Mucosa of descending colon (tissue), 3 donors: ENCODE data around the gene OR2AG1. TPM values are rescaled to one million over a fixed set of nuclear protein-coding genes. Genes with fewer than 3 reads are reported as not detected.

Experiments used
- ATAC-seq: fragments of 200-7000 bp; cut with Tn5 transposase; one replicate; pipeline ENCODE4 v1.9.1; 2020; ENCODE audit warnings: mild to moderate bottlenecking, moderate library complexity
- DNase-seq, 3 donors: peaks; one replicate each; pipeline ENCODE4 v3.0.0-alpha.2; 2020
- H3K36me3 ChIP-seq: fragments of 200-600 bp; one replicate; pipeline ENCODE4 v1.8.0; 2021; ENCODE audit warnings: low read depth, mild to moderate bottlenecking
- H3K4me1 ChIP-seq: fragments of 200-600 bp; one replicate; pipeline ENCODE4 v1.8.0; 2021; ENCODE audit warnings: low read depth, mild to moderate bottlenecking
- H3K4me3 ChIP-seq: fragments of 200-600 bp; one replicate; pipeline ENCODE4 v1.8.0; 2021; ENCODE audit warnings: mild to moderate bottlenecking
- H3K9me3 ChIP-seq: fragments of 200-600 bp; one replicate; pipeline ENCODE4 v1.8.0; 2021; ENCODE audit warnings: mild to moderate bottlenecking
- CTCF ChIP-seq: fragments of 200-600 bp; IDR thresholded peaks from one replicate; pipeline ENCODE4 v1.8.0; 2022; ENCODE audit warnings: antibody characterized with exemption, mild to moderate bottlenecking
- intact Hi-C, 2 donors: fragments of 100-400 bp; cut with DNase I in 1 of 2; cut with micrococcal nuclease in 1 of 2; formaldehyde crosslinking; loops; one replicate each; pipeline versions ENCODE4 v1.11.0 to v1.11.1; 2022; cut with DNase I, micrococcal nuclease
- total RNA-seq, 3 donors: library from RNA; stranded (reverse); fragmentation: NEBNext Ultra II Directional in 2 of 3; extraction: Animal tissue kit (Norgen Biotek cat#: 25700) in 2 of 3; gene quantifications; one replicate each; pipeline versions ENCODE4 v1.2.1 to v1.2.4, GENCODE V29; 2021 to 2023
- donor health status: DM: no; HTN: no; CAD: no; lungs with moderate emphysema.
- donor health status: DM: no; HTN: no; CAD: no.
- donor health status: DM: no; HTN: yes; CAD: no.

OR2AG1 gene
- total RNA-seq, 3 donors from 2014 or later = not detected

DNA sequence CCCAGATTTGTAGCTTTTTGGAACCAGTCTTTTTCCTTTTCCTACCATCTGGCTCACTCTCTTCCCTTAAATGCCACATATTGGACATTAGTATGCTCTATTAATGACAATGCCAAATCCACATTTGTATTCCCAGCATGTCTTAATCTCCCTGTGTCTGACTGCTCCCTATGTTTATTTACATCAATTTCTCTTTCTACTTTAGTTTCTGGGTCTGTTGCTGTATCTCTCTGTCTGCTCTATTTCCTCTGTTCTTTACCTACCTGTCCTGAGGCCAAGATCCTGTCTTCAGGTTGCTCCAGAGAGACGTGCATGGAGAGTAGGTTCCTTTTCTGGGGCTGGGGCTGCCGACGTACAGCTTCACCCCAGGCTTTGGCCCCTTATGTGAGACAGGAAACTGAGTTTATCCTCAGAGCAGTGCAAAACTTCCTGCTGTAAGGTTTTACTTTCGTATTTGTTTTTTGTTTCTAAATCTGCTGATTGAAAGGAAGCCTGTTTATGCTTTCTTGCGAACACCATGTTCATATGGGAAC lies 36.7 kb upstream of the OR2AG1 start:
- ATAC-seq (peak; percentile 88), DNase-seq (peak; percentile 41 to 55 (median 46))
- Histone ChIP-seq H3K4me3 (no peak overlapping the region), H3K4me1 (no peaks in the 10 kb centered on the region), H3K9me3 (no peaks in the 10 kb centered on the region), H3K36me3 (no peaks in the 10 kb centered on the region)
- intact Hi-C loops = no loop called here
- no peak for TF ChIP-seq CTCF

- intact Hi-C loops = no loop called here
- DNase-seq = no peak
- Histone ChIP-seq H3K4me3 (no peak overlapping the region), H3K36me3 (no peaks in the 10 kb centered on the region), H3K9me3 (no peaks in the 10 kb centered on the region), H3K4me1 (no peaks in the 10 kb centered on the region)
- no peak for ATAC-seq
- no peak for TF ChIP-seq CTCF
These were observed 36.2 kb upstream of the OR2AG1 start for GRCh38 chr11:6746626-6747025.

DNA sequence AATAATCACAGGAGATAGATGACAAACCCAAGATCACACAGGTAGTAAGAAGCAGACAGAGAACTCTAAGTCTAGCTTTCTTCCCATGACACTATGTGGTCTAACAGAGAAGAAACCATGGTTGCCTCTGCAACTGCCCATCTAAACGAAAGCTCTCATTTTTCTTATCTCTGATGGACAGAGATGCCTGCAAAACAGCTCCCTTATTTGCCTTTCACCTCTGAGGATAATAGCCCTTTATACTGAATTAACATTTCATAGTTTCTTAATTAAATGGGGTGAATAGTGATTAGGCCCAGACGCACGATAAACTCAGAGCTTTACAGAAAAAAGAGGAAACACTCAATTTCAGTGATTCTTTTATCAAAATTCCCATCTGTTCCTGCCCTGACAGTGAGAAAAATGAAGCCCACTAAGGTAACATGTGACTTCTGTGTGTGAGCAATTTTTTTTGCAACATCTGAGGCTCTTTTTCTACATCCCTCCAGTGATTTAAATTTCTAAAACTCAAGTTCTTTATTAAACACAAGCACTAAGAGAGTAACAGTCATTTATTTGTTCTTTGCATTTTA lies 35.6 kb upstream of the OR2AG1 start:
- no peak overlapping the region for H3K4me3 ChIP-seq
- intact Hi-C loops = no loop called here
- no peaks in the 10 kb centered on the region for H3K36me3 ChIP-seq
- no peak for DNase-seq
- no peaks in the 10 kb centered on the region for H3K4me1 ChIP-seq
- no peaks in the 10 kb centered on the region for H3K9me3 ChIP-seq
- no peak for TF ChIP-seq CTCF
- ATAC-seq = no peak

DNA sequence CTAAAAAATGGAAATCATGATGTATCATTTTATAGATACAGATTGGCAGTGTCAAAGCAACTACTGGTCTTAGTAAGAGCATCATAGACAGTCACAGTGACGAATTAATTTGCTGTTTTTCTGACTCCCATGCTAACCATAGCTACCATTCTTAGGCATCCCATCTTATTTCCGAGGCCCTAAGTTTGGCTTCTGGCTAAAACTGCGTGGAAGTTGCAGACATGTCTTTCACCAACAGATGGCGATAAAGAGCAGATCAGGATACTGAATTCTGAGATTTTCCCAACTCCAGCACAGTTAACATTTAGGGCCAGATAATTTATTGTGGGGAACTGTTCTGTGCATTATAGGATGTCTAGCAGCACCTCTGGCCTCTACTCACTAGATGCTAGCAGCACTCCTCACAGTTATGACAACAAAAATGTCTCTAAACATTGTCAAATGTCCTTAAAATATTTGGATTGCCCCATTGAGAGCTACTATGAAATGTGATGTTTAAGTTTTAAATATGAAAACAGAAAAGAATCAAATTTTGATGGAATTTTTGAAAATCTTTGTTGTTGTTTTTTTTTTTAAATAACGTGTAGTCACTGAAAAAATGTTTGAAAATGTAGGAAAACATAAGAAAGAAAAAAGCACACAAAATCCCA lies 27.4 kb upstream of the OR2AG1 start:
- intact Hi-C loops = no loop called here
- Histone ChIP-seq H3K9me3 (no peaks in the 10 kb centered on the region), H3K4me1 (no peaks in the 10 kb centered on the region), H3K4me3 (no peak overlapping the region), H3K36me3 (no peaks in the 10 kb centered on the region)
- peak; percentile 86 for TF ChIP-seq CTCF
- DNase-seq (peak in 1 of 3 donors; percentile 69), ATAC-seq (peak; percentile 73)

GRCh38 chr11:6755953-6756347 lies 26.9 kb upstream of the OR2AG1 start:
- TF ChIP-seq CTCF = no peak
- H3K36me3 ChIP-seq = no peaks in the 10 kb centered on the region

More at GRCh38 chr11:6755953-6756347, 26.9 kb upstream of the OR2AG1 start:
- Histone ChIP-seq H3K4me1 (no peaks in the 10 kb centered on the region), H3K4me3 (no peak overlapping the region), H3K9me3 (no peaks in the 10 kb centered on the region)
- no peak for ATAC-seq
- intact Hi-C loops = no loop called here
- no peak for DNase-seq
